HepG2 (cell line): Measurements from ENCODE around the gene GAS5. TPM values are rescaled to one million over a fixed set of nuclear protein-coding genes. Genes with fewer than 3 reads are reported as not detected.

Source experiments
- ATF7 ChIP-seq, 2 experiments: fragments of 450-650 bp in 1 of 2; sonication (generic) in 1 of 2; formaldehyde crosslinking in 1 of 2; IDR thresholded peaks; 2 replicates each; pipeline versions ENCODE4 v1.4.0 to v1.6.1; 2016 to 2020; ENCODE audit warnings: antibody characterized with exemption in 1 of 2, mild to moderate bottlenecking in 1 of 2, missing genetic modification reagents in 1 of 2
- CREM ChIP-seq, 2 experiments: sonication (generic) in 1 of 2; formaldehyde crosslinking in 1 of 2; IDR thresholded peaks; 2 replicates each; pipeline versions ENCODE4 v1.4.0 to v1.6.1; 2016 to 2020; ENCODE audit warnings: antibody characterized with exemption in 1 of 2, mild to moderate bottlenecking in 1 of 2, missing genetic modification reagents in 1 of 2
- ELF4 ChIP-seq: sonication (generic); formaldehyde crosslinking; IDR thresholded peaks from 2 replicates; pipeline ENCODE4 v1.5.0; 2020; ENCODE audit warnings: missing genetic modification reagents, mild to moderate bottlenecking, moderate library complexity, borderline replicate concordance
- GATAD2A ChIP-seq: IDR thresholded peaks from 2 replicates; pipeline ENCODE4 v1.6.1; 2016
- HNF1B ChIP-seq: sonication (generic); formaldehyde crosslinking; IDR thresholded peaks from 2 replicates; pipeline ENCODE4 v1.5.1; 2020; ENCODE audit warnings: mild to moderate bottlenecking, moderate library complexity, missing genetic modification reagents
- HOXA7 ChIP-seq: sonication (generic); formaldehyde crosslinking; IDR thresholded peaks from 2 replicates; pipeline ENCODE4 v1.8.1; 2022; ENCODE audit warnings: mild to moderate bottlenecking, missing genetic modification reagents, moderate library complexity
- MIXL1 ChIP-seq: IDR thresholded peaks from 2 replicates; pipeline ENCODE4 v1.6.1; 2016
- NFIB ChIP-seq: sonication (generic); formaldehyde crosslinking; IDR thresholded peaks from 2 replicates; pipeline ENCODE4 v1.9.0; 2021; ENCODE audit warnings: missing genetic modification reagents, mild to moderate bottlenecking, borderline replicate concordance
- SETDB1 ChIP-seq: sonication (generic); formaldehyde crosslinking; IDR thresholded peaks from 2 replicates; pipeline ENCODE4 v1.5.1; 2020; ENCODE audit warnings: missing genetic modification reagents, mild to moderate bottlenecking, borderline replicate concordance
- SRSF1 ChIP-seq: fragments of 200-400 bp; formaldehyde crosslinking; optimal IDR thresholded peaks from 2 replicates; pipeline ENCODE3; 2017; ENCODE audit warnings: mild to moderate bottlenecking, low read depth, low read length, moderate library complexity
- THAP11 ChIP-seq: IDR thresholded peaks from 2 replicates; pipeline ENCODE4 v1.6.1; 2016; ENCODE audit warnings: missing biosample characterization, missing genetic modification reagents
- ZNF326 ChIP-seq: sonication (generic); formaldehyde crosslinking; IDR thresholded peaks from 2 replicates; pipeline ENCODE4 v1.4.0; 2020; ENCODE audit warnings: missing genetic modification reagents, borderline replicate concordance
- polyA plus RNA-seq, 8 experiments: library from polyadenylated mRNA; depleted of rRNA in 3 of 8; stranded (reverse) in 7 of 8; unstranded in 1 of 8; fragments of >200 nt; fragmentation: Illumina TruSeq in 4 of 8; extraction: Trizol in 4 of 8; gene quantifications; 2 replicates each; pipeline versions ENCODE4 v1.2.1 to v1.2.3, GENCODE V29; 2011 to 2016; ENCODE audit warnings: low read depth in 4 of 8, missing spikeins in 1 of 8, mixed read lengths in 1 of 8; ENCODE audit not compliant: insufficient read depth in 1 of 8
- total RNA-seq, 5 experiments: library from RNA; depleted of rRNA; stranded (reverse); fragments of >200 nt; fragmentation: Illumina TruSeq; extraction: Trizol; gene quantifications; 2 replicates each; pipeline ENCODE4 v1.2.3, GENCODE V29; 2016; ENCODE audit warnings: low read depth in 1 of 5
- TF ChIP-seq, protein P1 (sequence below): sonication (generic); formaldehyde crosslinking; IDR thresholded peaks from 2 replicates; pipeline ENCODE4 v1.8.1; 2023; ENCODE audit warnings: mild to moderate bottlenecking, missing genetic modification reagents
- TF ChIP-seq, protein P2 (sequence below): sonication (generic); formaldehyde crosslinking; IDR thresholded peaks from 2 replicates; pipeline ENCODE4 v1.4.0; 2020; ENCODE audit warnings: missing genetic modification reagents
- TF ChIP-seq, protein P3 (sequence below): sonication (generic); formaldehyde crosslinking; IDR thresholded peaks from 2 replicates; pipeline ENCODE4 v1.8.1; 2023; ENCODE audit warnings: mild to moderate bottlenecking, moderate library complexity, missing genetic modification reagents

Gene GAS5
- total and polyA plus RNA-seq, 2 of the 13 experiments (the other 11 are each of a cell fraction or from before 2014, with no cell fraction given), result 352 to 738 TPM

- TF ChIP-seq ELF4 (CRISPR knock-in tag), result peak; percentile 75
- TF ChIP-seq THAP11 (CRISPR knock-in tag), result peak; percentile 83
- TF ChIP-seq GATAD2A (CRISPR knock-in tag), result 0 out of 2 replicates have a peak, but pooled peaks have one; percentile 5
- TF ChIP-seq, protein P1, sequence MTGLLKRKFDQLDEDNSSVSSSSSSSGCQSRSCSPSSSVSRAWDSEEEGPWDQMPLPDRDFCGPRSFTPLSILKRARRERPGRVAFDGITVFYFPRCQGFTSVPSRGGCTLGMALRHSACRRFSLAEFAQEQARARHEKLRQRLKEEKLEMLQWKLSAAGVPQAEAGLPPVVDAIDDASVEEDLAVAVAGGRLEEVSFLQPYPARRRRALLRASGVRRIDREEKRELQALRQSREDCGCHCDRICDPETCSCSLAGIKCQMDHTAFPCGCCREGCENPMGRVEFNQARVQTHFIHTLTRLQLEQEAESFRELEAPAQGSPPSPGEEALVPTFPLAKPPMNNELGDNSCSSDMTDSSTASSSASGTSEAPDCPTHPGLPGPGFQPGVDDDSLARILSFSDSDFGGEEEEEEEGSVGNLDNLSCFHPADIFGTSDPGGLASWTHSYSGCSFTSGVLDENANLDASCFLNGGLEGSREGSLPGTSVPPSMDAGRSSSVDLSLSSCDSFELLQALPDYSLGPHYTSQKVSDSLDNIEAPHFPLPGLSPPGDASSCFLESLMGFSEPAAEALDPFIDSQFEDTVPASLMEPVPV (CRISPR knock-in tag), result 0 out of 2 replicates have a peak, but pooled peaks have one; percentile 2
- TF ChIP-seq CREM (IDR thresholded peaks at IDR 0.05), result no peak
- no peak for TF ChIP-seq CREM (CRISPR knock-in tag; IDR thresholded peaks at IDR 0.05)
- TF ChIP-seq ATF7 (IDR thresholded peaks at IDR 0.05), result no peak
- no peak for TF ChIP-seq ATF7 (CRISPR knock-in tag; IDR thresholded peaks at IDR 0.05)
- TF ChIP-seq MIXL1 (CRISPR knock-in tag), result no peak
- TF ChIP-seq NFIB (CRISPR knock-in tag), result no peak
- TF ChIP-seq, protein P2, sequence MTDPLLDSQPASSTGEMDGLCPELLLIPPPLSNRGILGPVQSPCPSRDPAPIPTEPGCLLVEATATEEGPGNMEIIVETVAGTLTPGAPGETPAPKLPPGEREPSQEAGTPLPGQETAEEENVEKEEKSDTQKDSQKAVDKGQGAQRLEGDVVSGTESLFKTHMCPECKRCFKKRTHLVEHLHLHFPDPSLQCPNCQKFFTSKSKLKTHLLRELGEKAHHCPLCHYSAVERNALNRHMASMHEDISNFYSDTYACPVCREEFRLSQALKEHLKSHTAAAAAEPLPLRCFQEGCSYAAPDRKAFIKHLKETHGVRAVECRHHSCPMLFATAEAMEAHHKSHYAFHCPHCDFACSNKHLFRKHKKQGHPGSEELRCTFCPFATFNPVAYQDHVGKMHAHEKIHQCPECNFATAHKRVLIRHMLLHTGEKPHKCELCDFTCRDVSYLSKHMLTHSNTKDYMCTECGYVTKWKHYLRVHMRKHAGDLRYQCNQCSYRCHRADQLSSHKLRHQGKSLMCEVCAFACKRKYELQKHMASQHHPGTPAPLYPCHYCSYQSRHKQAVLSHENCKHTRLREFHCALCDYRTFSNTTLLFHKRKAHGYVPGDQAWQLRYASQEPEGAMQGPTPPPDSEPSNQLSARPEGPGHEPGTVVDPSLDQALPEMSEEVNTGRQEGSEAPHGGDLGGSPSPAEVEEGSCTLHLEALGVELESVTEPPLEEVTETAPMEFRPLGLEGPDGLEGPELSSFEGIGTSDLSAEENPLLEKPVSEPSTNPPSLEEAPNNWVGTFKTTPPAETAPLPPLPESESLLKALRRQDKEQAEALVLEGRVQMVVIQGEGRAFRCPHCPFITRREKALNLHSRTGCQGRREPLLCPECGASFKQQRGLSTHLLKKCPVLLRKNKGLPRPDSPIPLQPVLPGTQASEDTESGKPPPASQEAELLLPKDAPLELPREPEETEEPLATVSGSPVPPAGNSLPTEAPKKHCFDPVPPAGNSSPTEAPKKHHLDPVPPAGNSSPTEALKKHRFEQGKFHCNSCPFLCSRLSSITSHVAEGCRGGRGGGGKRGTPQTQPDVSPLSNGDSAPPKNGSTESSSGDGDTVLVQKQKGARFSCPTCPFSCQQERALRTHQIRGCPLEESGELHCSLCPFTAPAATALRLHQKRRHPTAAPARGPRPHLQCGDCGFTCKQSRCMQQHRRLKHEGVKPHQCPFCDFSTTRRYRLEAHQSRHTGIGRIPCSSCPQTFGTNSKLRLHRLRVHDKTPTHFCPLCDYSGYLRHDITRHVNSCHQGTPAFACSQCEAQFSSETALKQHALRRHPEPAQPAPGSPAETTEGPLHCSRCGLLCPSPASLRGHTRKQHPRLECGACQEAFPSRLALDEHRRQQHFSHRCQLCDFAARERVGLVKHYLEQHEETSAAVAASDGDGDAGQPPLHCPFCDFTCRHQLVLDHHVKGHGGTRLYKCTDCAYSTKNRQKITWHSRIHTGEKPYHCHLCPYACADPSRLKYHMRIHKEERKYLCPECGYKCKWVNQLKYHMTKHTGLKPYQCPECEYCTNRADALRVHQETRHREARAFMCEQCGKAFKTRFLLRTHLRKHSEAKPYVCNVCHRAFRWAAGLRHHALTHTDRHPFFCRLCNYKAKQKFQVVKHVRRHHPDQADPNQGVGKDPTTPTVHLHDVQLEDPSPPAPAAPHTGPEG (CRISPR knock-in tag), result 0 out of 2 replicates have a peak, but pooled peaks have one; percentile 30
- TF ChIP-seq SRSF1, result no peak
- TF ChIP-seq, protein P3, sequence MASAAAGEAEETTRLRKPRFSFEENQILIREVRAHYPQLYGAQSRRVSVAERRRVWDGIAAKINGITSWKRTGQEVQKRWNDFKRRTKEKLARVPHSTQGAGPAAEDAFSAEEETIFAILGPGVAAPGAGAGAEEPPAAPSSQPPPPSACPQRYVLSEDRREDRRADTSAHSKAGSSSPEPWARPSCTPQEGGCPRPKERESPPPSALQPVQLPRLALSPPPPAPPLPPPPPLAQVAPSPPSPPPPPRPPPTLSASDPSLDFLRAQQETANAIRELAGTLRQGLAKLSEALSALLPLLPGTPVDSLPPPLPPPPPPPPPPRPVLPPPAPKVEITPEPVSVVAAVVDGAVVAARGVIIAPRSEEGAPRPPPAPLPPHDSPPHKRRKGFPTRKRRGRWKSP (CRISPR knock-in tag), result peak; percentile 45; the same call in 1 of the 2 replicates
- TF ChIP-seq SETDB1 (CRISPR knock-in tag), result no peak
- no peak for TF ChIP-seq HOXA7 (CRISPR knock-in tag)
- no peak for TF ChIP-seq ZNF326 (CRISPR knock-in tag)
- peak; percentile 45 for TF ChIP-seq HNF1B (CRISPR knock-in tag)
Measured at GRCh38 chr1:173868266-173869020, 654 bp upstream of the GAS5 start, which contains the start of gene ZBTB37 (continued).
